ENCODE results near the gene ESPNL.
"Not testable (repeated sequence)": the region's sequence is repeated elsewhere in the genome, so short reads cannot be mapped to it uniquely, and the experiment has no call there.

Gene ESPNL

GRCh38 chr2:238065071-238065846 is 34.9 kb upstream of the ESPNL start:
- Histone ChIP-seq H3K9me2 (replicated peaks; ENCODE audit: control insufficient read depth, low read length) (no peaks in the 10 kb centered on the region), H4K20me1 (ENCODE audit: control insufficient read depth, insufficient read depth, low read depth, low read length) (no peaks in the 10 kb centered on the region), H3K79me2 (ENCODE audit: control insufficient read depth, low read length) (peaks cover 38% of the 10 kb centered on the region), H3K4me1 (ENCODE audit: control insufficient read depth, low read length) (peaks cover 12% of the 10 kb centered on the region), H3K9me3 (ENCODE audit: control insufficient read depth, insufficient read depth, low read length) (no peaks in the 10 kb centered on the region), H3F3A (ENCODE audit: control insufficient read depth, insufficient read depth) (no peaks in the 10 kb centered on the region; the same call in 1 of the 2 replicates), H3K27me3 (ENCODE audit: control insufficient read depth, low read length) (no peaks in the 10 kb centered on the region), H3K4me3 (ENCODE audit: low read length) (no peak overlapping the region), H3K27ac (ENCODE audit: low read depth, low read length) (no peak overlapping the region), H3K4me2 (ENCODE audit: low read length) (no peak overlapping the region), H3K36me3 (ENCODE audit: control insufficient read depth, low read length) (peaks cover 57% of the 10 kb centered on the region)
- TF ChIP-seq EZH2phosphoT487 (IDR thresholded peaks at IDR 0.05; ENCODE audit: borderline replicate concordance, low read length) = no peak
- TF ChIP-seq CTCF (IDR thresholded peaks at IDR 0.05; ENCODE audit: low read depth, low read length, poor library complexity, severe bottlenecking) = no peak

GRCh38 chr2:238066218-238066617 is 33.9 kb upstream of the ESPNL start:
- no peak overlapping the region for H3K4me3 ChIP-seq (ENCODE audit: low read length)
- H4K20me1 ChIP-seq (ENCODE audit: control insufficient read depth, insufficient read depth, low read depth, low read length) = no peaks in the 10 kb centered on the region
- H3K79me2 ChIP-seq (ENCODE audit: control insufficient read depth, low read length) = peaks cover 33% of the 10 kb centered on the region
- peaks cover 11% of the 10 kb centered on the region for H3K4me1 ChIP-seq (ENCODE audit: control insufficient read depth, low read length)
- no peaks in the 10 kb centered on the region for H3K27me3 ChIP-seq (ENCODE audit: control insufficient read depth, low read length)
- H3K9me2 ChIP-seq (replicated peaks; ENCODE audit: control insufficient read depth, low read length) = no peaks in the 10 kb centered on the region
- no peak overlapping the region for H3K27ac ChIP-seq (ENCODE audit: low read depth, low read length)
- H3F3A ChIP-seq (ENCODE audit: control insufficient read depth, insufficient read depth) = no peaks in the 10 kb centered on the region; the same call in 1 of the 2 replicates
- TF ChIP-seq EZH2phosphoT487 (IDR thresholded peaks at IDR 0.05; ENCODE audit: borderline replicate concordance, low read length) (no peak), CTCF (IDR thresholded peaks at IDR 0.05; ENCODE audit: low read depth, low read length, poor library complexity, severe bottlenecking) (no peak)
- peaks cover 60% of the 10 kb centered on the region for H3K36me3 ChIP-seq (ENCODE audit: control insufficient read depth, low read length)
- H3K4me2 ChIP-seq (ENCODE audit: low read length) = no peak overlapping the region
- no peaks in the 10 kb centered on the region for H3K9me3 ChIP-seq (ENCODE audit: control insufficient read depth, insufficient read depth, low read length)

GRCh38 chr2:238066718-238067117 is 33.4 kb upstream of the ESPNL start:
- Histone ChIP-seq H3K36me3 (ENCODE audit: control insufficient read depth, low read length) (peaks cover 60% of the 10 kb centered on the region), H3K79me2 (ENCODE audit: control insufficient read depth, low read length) (peaks cover 28% of the 10 kb centered on the region), H3K4me1 (ENCODE audit: control insufficient read depth, low read length) (peaks cover 10% of the 10 kb centered on the region)
- H3K9me3 ChIP-seq (ENCODE audit: control insufficient read depth, insufficient read depth, low read length); H4K20me1 ChIP-seq (ENCODE audit: control insufficient read depth, insufficient read depth, low read depth, low read length); H3K4me3 ChIP-seq (ENCODE audit: low read length); H3K27me3 ChIP-seq (ENCODE audit: control insufficient read depth, low read length); H3F3A ChIP-seq (ENCODE audit: control insufficient read depth, insufficient read depth); H3K9me2 ChIP-seq (replicated peaks; ENCODE audit: control insufficient read depth, low read length); H3K4me2 ChIP-seq (ENCODE audit: low read length); H3K27ac ChIP-seq (ENCODE audit: low read depth, low read length): not testable (repeated sequence)

- TF ChIP-seq EZH2phosphoT487 (IDR thresholded peaks at IDR 0.05; ENCODE audit: borderline replicate concordance, low read length) (no peak), CTCF (IDR thresholded peaks at IDR 0.05; ENCODE audit: low read depth, low read length, poor library complexity, severe bottlenecking) (no peak)
- Histone ChIP-seq H3K4me1 (ENCODE audit: control insufficient read depth, low read length) (peaks cover 4% of the 10 kb centered on the region; the same call in 1 of the 2 replicates), H3K9me2 (replicated peaks; ENCODE audit: control insufficient read depth, low read length) (no peaks in the 10 kb centered on the region), H3K79me2 (ENCODE audit: control insufficient read depth, low read length) (peaks cover 16% of the 10 kb centered on the region), H3K9me3 (ENCODE audit: control insufficient read depth, insufficient read depth, low read length) (no peaks in the 10 kb centered on the region), H4K20me1 (ENCODE audit: control insufficient read depth, insufficient read depth, low read depth, low read length) (no peaks in the 10 kb centered on the region), H3F3A (ENCODE audit: control insufficient read depth, insufficient read depth) (no peaks in the 10 kb centered on the region; the same call in 1 of the 2 replicates), H3K27ac (ENCODE audit: low read depth, low read length) (no peak overlapping the region), H3K4me3 (ENCODE audit: low read length) (no peak overlapping the region), H3K36me3 (ENCODE audit: control insufficient read depth, low read length) (peaks cover 70% of the 10 kb centered on the region), H3K27me3 (ENCODE audit: control insufficient read depth, low read length) (no peaks in the 10 kb centered on the region), H3K4me2 (ENCODE audit: low read length) (no peak overlapping the region)
Observed at GRCh38 chr2:238067939-238068338, 32.2 kb upstream of the ESPNL start.

Measured in DOHH2 (cell line).